ENCODE data around the gene PPP1R18.

The PPP1R18 gene

GRCh38 chr6:30705620-30706019 lies 19.2 kb upstream of the PPP1R18 start:
- no peak for TF ChIP-seq CTCF (conservative IDR thresholded peaks at IDR 0.05; ENCODE audit: low read depth, low read length)
- DNase-seq (ENCODE audit: low read depth) = no peak
- no peak overlapping the region for H3K4me3 ChIP-seq (ENCODE audit: low read length)

GRCh38 chr6:30703821-30704220 lies 17.4 kb upstream of the PPP1R18 start:
- no peak for TF ChIP-seq CTCF (conservative IDR thresholded peaks at IDR 0.05; ENCODE audit: low read depth, low read length)
- DNase-seq (ENCODE audit: low read depth) = no peak
- H3K4me3 ChIP-seq (ENCODE audit: low read length) = no peak overlapping the region

- no peak for DNase-seq (ENCODE audit: low read depth)
- no peak overlapping the region for H3K4me3 ChIP-seq (ENCODE audit: low read length)
- no peak for TF ChIP-seq CTCF (conservative IDR thresholded peaks at IDR 0.05; ENCODE audit: low read depth, low read length)
Measured at GRCh38 chr6:30703011-30703410, 16.6 kb upstream of the PPP1R18 start.

- TF ChIP-seq CTCF (conservative IDR thresholded peaks at IDR 0.05; ENCODE audit: low read depth, low read length) = no peak
- DNase-seq (ENCODE audit: low read depth) = no peak
- no peak overlapping the region for H3K4me3 ChIP-seq (ENCODE audit: low read length)
Measured at GRCh38 chr6:30700340-30700739, 13.9 kb upstream of the PPP1R18 start.

- TF ChIP-seq CTCF (conservative IDR thresholded peaks at IDR 0.05; ENCODE audit: low read depth, low read length) = no peak
- DNase-seq (ENCODE audit: low read depth) = no peak
- no peak overlapping the region for H3K4me3 ChIP-seq (ENCODE audit: low read length)
Measured at GRCh38 chr6:30696432-30696831, 10.0 kb upstream of the PPP1R18 start.

- peak overlapping the region; percentile 76 for H3K4me3 ChIP-seq (ENCODE audit: low read length)
- TF ChIP-seq CTCF (conservative IDR thresholded peaks at IDR 0.05; ENCODE audit: low read depth, low read length) = no peak
- no peak for DNase-seq (ENCODE audit: low read depth)
Measured at GRCh38 chr6:30691208-30691847, 4.9 kb upstream of the PPP1R18 start.

GRCh38 chr6:30690403-30691207 lies 4.2 kb upstream of the PPP1R18 start, which contains the start of gene NRM:
Gene NRM (minus strand): TSS chr6:30690984. CDS start chr6:30690974, 10 bp downstream.
- TF ChIP-seq CTCF (conservative IDR thresholded peaks at IDR 0.05; ENCODE audit: low read depth, low read length) = no peak
- H3K4me3 ChIP-seq (ENCODE audit: low read length) = peak within 1 kb of the TSS; percentile 76
- no peak for DNase-seq (ENCODE audit: low read depth)

Measured in retinal pigment epithelial cell (primary cell).